ENCODE data around the gene TMEM170B. TPM values are rescaled to one million over a fixed set of nuclear protein-coding genes. Genes with fewer than 3 reads are reported as not detected.
A peak's percentile ranks its signal among the peaks of the same experiment; 100 is the strongest.

The TMEM170B gene
- total RNA-seq, 1 donor from 2014 or later: 1.1 TPM

DNA sequence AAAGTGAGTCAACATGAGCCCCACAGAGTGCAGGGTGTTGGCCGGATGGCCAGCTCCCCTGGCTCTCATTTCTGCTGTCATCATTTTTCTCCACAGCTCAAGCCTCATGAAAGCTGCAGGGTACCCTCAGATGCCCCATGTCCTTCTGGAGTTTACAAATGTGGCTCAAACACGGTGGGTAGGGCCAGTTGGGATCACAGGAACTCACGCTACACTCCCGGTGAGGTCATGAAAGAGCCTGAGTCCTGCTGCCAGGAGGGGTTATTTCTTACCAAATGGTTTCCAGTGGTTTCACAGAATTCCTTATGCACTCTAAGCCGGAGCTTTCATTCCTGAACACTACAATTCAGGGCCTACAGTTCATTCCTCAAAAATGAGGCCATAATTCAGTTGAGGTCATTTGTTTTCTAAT lies 78.7 kb downstream of the TMEM170B start:
- DNase-seq (ENCODE audit: low read depth): peak; percentile 86

DNA sequence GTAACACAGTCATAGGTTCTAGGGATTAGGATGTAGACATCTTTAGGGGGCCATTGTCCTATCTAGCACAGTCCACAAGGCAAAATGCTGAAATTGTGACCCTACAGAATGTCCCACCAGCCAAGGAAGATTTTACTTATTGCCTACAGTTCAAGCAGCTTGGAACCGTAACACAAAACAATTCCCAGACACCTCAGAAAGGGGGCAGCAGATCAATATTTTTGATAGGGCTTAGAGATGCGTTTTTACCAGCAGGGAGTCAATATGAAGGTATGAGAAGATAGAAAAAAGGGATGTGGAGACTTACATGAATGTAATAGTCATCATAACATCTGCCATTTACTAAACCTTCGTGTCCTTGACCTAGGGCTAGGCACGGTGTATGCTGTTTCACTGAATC lies 81.0 kb downstream of the TMEM170B start:
- peak; percentile 45 for DNase-seq (ENCODE audit: low read depth)

DNA sequence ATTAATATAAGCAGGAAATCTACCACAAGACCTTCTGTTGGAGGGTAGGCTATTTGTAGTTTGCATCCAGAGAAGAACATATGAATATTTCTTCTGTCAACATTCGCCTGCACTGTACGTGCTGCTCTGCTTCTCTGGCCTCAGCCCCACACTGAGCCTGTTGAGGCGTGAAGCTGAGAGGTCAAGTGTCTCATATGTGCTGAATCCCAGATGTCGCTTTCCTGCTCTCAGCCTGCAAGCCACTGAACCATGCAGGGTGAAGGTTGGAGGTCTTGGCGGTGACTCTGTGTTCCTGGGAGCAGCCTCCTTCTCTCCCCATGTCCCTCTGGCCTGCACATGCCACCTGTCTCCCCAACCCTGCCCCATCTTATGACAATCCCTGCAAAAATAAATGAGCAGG lies 83.6 kb downstream of the TMEM170B start:
- peak; percentile 88 for DNase-seq (ENCODE audit: low read depth)

DNA sequence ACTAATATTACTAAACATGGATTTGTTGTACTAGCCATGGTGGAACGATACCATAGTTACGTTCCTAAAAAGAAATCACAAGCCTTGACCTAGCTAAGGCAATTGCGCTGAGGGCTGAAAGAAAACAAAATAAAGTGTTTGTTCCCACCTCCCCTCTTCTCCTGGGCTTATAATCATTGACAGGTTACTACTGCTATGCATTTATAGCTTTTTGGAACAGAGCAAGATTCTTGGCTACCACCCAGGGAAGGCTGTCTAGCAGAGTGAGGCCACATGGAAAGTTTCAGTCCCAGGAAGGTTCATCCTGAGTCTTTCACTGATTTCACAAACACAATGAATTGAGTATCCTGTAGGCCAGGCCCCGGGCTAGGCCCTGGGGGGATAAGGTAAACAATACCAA lies 84.6 kb downstream of the TMEM170B start:
- DNase-seq (ENCODE audit: low read depth): peak; percentile 94

- DNase-seq (ENCODE audit: low read depth): no peak
Measured at GRCh38 chr6:11623272-11623671, 85.7 kb downstream of the TMEM170B start.

DNA sequence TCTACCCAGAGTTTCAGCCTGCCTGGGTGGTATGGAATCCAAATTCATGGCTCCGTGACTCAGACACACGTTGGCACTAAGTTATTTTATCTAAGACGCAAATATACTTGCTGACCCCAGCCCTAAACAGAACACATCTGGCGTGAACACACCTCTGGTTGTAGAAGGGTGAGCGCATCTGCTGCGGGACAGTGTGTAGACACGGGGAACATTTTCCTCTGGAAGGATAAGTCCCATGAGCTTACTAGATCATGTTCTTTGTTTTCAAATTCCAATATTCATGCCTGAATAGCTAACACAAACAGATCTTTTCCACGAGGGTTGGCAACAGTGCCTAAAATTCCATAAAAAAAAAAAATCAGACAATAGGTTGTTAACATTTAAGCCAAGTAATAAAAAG lies 87.8 kb downstream of the TMEM170B start:
- peak; percentile 66 for DNase-seq (ENCODE audit: low read depth)

DNA sequence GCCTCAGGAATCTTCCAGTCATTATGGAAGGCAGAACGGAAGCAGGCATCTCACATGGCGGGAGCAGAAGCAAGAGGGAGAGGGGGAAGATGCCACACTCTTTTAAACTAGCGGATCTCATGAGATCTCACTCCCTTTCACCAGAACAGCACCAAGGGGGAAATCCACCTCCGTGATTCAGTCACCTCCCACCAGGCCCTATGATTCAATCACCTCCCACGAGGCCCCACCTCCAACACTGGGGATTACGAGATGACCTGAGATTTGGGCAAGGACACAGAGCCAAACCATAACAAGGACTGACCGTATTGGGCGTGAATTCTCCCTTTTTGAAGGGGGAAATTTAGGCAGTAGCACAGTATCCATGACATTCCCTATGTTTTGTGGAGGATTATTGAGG lies 88.8 kb downstream of the TMEM170B start:
- DNase-seq (ENCODE audit: low read depth): no peak

DNA sequence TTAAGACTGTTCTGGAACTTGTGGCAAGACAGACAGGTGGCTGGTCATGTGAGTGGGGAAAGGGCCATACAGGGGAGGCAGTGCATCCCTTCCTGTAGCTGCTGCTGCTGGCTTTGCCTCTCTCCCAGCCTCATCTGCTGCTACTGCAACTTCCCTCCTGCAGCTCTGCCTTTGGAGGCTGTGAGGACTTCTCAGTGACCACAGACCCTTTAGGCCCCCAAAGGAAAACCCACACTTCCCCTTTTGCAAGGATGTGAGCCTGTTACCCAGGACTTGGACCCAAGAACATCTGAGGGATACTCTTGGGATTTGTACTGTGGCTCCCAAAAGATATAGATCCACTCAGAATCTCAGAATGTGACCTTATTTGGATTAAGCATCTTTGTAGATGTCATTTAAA lies 91.0 kb downstream of the TMEM170B start:
- DNase-seq (ENCODE audit: low read depth): no peak

DNA sequence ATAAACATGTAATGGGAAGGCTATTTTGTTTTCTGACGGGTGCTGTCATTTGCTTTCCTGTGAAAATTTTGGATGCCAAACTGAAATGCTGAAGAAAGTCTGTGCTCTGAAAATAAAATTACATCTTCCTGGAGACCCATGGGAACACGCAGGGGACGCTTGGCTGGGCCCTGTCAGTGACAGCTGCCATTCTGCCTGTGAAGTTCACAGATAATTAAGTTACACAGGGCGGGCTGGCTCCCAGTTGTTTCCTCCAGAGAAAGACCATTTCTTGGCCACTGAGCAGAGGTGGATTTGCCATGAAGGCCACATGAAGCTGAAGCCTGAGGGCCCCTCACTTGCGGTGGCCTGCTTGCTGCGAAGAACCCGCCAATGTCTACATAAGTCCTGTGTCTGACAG lies 93.5 kb downstream of the TMEM170B start:
- no peak for DNase-seq (ENCODE audit: low read depth)

DNA sequence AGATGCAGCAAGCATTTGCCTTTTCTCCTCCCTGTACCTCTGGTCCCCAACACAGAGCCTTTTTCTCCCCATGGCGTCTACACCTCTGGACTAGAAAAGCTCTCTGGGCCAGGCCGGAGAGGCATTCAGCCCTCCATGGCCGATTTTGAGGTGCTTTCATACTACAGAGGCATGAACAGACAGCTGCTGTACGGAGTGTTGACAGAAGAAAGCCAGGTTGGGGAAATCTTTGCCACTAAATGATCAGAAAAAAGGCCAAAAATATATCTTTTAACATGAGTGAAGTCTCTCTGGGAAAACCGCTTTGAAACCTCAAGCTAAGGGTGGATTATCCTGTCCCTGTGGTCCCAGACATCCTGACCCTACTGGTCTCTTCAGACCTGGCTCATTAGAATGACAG lies 94.0 kb downstream of the TMEM170B start:
- no peak for DNase-seq (ENCODE audit: low read depth)

DNA sequence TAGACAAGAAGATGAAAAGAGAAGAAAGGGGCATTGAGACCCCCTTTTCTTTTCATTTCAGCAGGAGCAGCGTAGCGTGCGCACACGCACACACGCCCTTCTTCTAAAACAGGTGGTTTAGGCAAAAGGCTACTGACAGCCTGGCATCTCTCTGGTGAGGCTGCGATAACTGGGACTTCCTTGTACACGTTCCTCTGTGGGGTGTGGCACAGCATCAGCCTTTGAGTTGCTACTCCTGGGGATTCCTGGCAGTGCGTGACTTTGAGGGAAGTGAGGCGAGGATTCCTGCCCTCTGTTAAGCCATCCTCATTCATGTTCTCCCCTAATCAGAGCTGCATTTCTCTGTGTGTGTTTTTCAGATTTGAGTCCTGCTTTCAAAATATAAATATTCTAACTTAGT lies 94.7 kb downstream of the TMEM170B start:
- DNase-seq (ENCODE audit: low read depth): peak; percentile 80

DNA sequence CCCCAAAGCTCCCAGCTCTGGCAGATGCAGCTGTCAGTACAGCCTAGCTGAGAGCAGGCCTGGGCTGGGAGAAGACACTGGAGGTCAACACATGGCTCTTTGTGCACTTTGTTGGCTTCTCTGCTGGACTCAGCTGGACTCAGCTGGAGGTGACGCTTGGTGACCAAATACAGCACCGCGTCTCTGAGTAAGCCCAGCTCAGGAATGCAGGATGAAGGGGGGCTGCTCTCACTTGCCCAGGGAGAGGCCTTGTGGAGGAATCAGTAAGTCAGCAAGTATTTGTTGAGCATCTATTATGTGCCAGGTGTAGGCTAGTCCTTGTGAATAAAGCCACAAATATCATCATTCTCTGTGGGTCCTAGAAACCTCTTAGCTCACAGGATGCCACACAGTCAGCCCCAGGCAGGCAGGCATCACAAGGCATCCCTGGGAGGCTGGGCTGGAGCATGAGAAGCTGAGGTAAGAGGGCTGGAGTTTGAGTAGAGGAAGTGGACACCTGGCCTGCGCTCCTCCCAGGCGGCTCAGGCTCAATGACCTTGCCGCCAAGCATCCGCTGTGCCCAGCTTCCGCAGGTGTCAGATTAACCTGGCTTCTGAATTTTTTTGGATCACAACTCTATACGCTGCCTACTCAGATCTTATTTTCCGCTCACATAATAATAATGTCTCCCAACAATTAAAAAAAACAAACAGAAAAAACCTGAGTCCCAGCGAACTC lies 95.4 kb downstream of the TMEM170B start:
- DNase-seq (ENCODE audit: low read depth): peak; percentile 70

Other genes starting within 250 kb of the TMEM170B start
- gene ADTRP, start 241.1 kb downstream of the TMEM170B start, total RNA-seq: 1.4 and 7.1 TPM in 2 replicates